GM23338 (cell line): ENCODE measurements around the gene PROKR1.
"Not testable (repeated sequence)": the region's sequence is repeated elsewhere in the genome, so short reads cannot be mapped to it uniquely, and the experiment has no call there.

Experiments
- CREB1 ChIP-seq: fragments of 250-450 bp; sonication (Bioruptor Pico); IDR thresholded peaks from 2 replicates; pipeline ENCODE4 v1.5.0; 2020; ENCODE audit warnings: low read depth, mild to moderate bottlenecking, moderate library complexity
- CTCF ChIP-seq, 2 experiments: fragments of 200-600 bp in 1 of 2; sonication (generic) in 1 of 2; conservative IDR thresholded peaks; 2 replicates each; pipeline versions ENCODE4 v1.5.1 to v1.6.1; 2016 to 2017; ENCODE audit warnings: antibody characterized with exemption in 2 of 2, low read depth in 2 of 2, mild to moderate bottlenecking in 2 of 2, moderate library complexity in 1 of 2
- EZH2 ChIP-seq: fragments of 200-600 bp; sonication (generic); IDR thresholded peaks from one replicate; pipeline ENCODE4 v1.8.0; 2017; ENCODE audit warnings: antibody characterized with exemption, mild to moderate bottlenecking, low read depth; ENCODE audit not compliant: unreplicated experiment
- EZH2phosphoT487 ChIP-seq: fragments of 200-600 bp; sonication (generic); IDR thresholded peaks from one replicate; pipeline ENCODE4 v1.8.1; 2018; ENCODE audit warnings: antibody characterized with exemption; ENCODE audit not compliant: unreplicated experiment
- JUNB ChIP-seq: IDR thresholded peaks from one replicate; pipeline ENCODE4 v1.6.1; 2016; ENCODE audit warnings: antibody characterized with exemption; ENCODE audit not compliant: unreplicated experiment
- POLR2AphosphoS5 ChIP-seq: IDR thresholded peaks from 2 replicates; pipeline ENCODE4 v1.6.1; 2016; ENCODE audit warnings: antibody characterized with exemption, low read depth
- STAT1 ChIP-seq: IDR thresholded peaks from one replicate; pipeline ENCODE4 v1.6.1; 2016; ENCODE audit warnings: antibody characterized with exemption; ENCODE audit not compliant: unreplicated experiment

GRCh38 chr2:68679917-68680267 is 36.5 kb downstream of the PROKR1 start:
- not testable (repeated sequence) for TF ChIP-seq CREB1 (CRISPR knock-in tag); CTCF (conservative IDR thresholded peaks at IDR 0.05; ENCODE audit: low read depth in 2 of 2); POLR2AphosphoS5; STAT1; EZH2; JUNB; EZH2phosphoT487
